Measurements from ENCODE around the gene MAML3.

The MAML3 gene

GRCh38 chr4:139668658-139669201, 485.3 kb downstream of the MAML3 start:
- no peak for DNase-seq

- no peak for DNase-seq
Observed at GRCh38 chr4:139668036-139668435, 485.9 kb downstream of the MAML3 start.
